HG03520 (cell line): Measurements from ENCODE around the gene NXPH2.
"Not testable (repeated sequence)": the region's sequence is repeated elsewhere in the genome, so short reads cannot be mapped to it uniquely, and the experiment has no call there.

Experiments used
- ATAC-seq: cut with Tn5 transposase; IDR thresholded peaks from one replicate; pipeline ENCODE4 v1.9.1; 2021; ENCODE audit warnings: mild to moderate bottlenecking, moderate library complexity; ENCODE audit not compliant: unreplicated experiment

NXPH2 gene

GRCh38 chr2:138760676-138761075, 19.5 kb downstream of the NXPH2 start:
- ATAC-seq: no peak

GRCh38 chr2:138757384-138757783, 22.8 kb downstream of the NXPH2 start:
- ATAC-seq: no peak

- no peak for ATAC-seq
Observed at GRCh38 chr2:138752197-138752956, 27.8 kb downstream of the NXPH2 start.

GRCh38 chr2:138744713-138745112, 35.5 kb downstream of the NXPH2 start:
- no peak for ATAC-seq

- ATAC-seq: no peak
Observed at GRCh38 chr2:138742441-138743057, 37.6 kb downstream of the NXPH2 start.

GRCh38 chr2:138741851-138742250, 38.3 kb downstream of the NXPH2 start:
- ATAC-seq: no peak

GRCh38 chr2:138737009-138737554, 43.1 kb downstream of the NXPH2 start:
- not testable (repeated sequence) for ATAC-seq

GRCh38 chr2:138732651-138733050, 47.5 kb downstream of the NXPH2 start:
- no peak for ATAC-seq

GRCh38 chr2:138730497-138731030, 49.6 kb downstream of the NXPH2 start:
- peak; percentile 74 for ATAC-seq

- no peak for ATAC-seq
Observed at GRCh38 chr2:138727956-138728355, 52.2 kb downstream of the NXPH2 start.

GRCh38 chr2:138726681-138727080, 53.5 kb downstream of the NXPH2 start:
- no peak for ATAC-seq

- no peak for ATAC-seq
Observed at GRCh38 chr2:138724729-138725459, 55.3 kb downstream of the NXPH2 start.

- no peak for ATAC-seq
Observed at GRCh38 chr2:138724327-138724726, 55.9 kb downstream of the NXPH2 start.

GRCh38 chr2:138723196-138723987, 56.8 kb downstream of the NXPH2 start:
- no peak for ATAC-seq

- no peak for ATAC-seq
Observed at GRCh38 chr2:138722316-138722715, 57.9 kb downstream of the NXPH2 start.

GRCh38 chr2:138720035-138720838, 60.0 kb downstream of the NXPH2 start:
- no peak for ATAC-seq

GRCh38 chr2:138718405-138718804, 61.8 kb downstream of the NXPH2 start:
- peak; percentile 72 for ATAC-seq

- ATAC-seq: no peak
Observed at GRCh38 chr2:138716183-138716582, 64.0 kb downstream of the NXPH2 start.

- no peak for ATAC-seq
Observed at GRCh38 chr2:138713504-138713903, 66.7 kb downstream of the NXPH2 start.

GRCh38 chr2:138713069-138713496, 67.1 kb downstream of the NXPH2 start:
- ATAC-seq: no peak
